NCI-H524 (cell line): Measurements from ENCODE around the gene VIPR2.

Experiments
- DNase-seq, 2 experiments: peaks; one replicate each; lab custom pipeline; 2025; lab: John Stamatoyannopoulos, UW

Gene VIPR2

GRCh38 chr7:159026271-159027055, 118.2 kb downstream of the VIPR2 start:
- no peak for DNase-seq

DNA sequence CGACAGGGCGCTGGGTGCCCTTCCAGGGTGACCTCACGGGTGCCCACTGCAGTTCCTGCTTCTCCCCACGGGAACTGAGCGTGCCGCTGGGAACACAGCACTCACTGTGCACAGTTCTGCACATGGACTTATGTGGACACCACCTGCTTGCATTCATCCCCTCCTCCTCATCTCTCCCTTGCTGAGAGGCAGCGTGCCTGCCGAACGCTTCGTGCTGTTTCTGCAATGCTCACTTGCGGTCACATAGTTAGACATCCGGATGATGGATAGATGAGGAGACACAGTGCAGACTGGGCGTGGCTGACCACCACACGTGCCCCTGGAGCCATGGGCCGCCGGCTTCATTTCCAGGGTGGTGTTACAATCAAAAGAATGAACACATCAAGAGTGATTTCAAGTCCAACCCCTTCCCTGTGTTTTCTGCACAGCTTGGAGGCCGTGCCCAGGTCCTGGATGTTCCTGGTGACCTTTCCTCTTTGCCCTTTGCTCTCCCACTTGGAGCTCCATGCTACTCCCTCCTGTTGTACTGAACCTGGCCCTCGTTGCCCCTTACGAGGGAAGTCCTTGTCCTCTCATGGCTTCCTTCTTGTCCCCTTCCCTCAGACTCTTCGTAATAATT, 119.4 kb downstream of the VIPR2 start:
- DNase-seq: no peak

- DNase-seq: no peak
Measured at GRCh38 chr7:159024280-159024951, 120.3 kb downstream of the VIPR2 start.

- DNase-seq: no peak
Measured at GRCh38 chr7:159023746-159024145, 120.9 kb downstream of the VIPR2 start.

- no peak for DNase-seq
Measured at GRCh38 chr7:159023206-159023605, 121.5 kb downstream of the VIPR2 start.

GRCh38 chr7:159022238-159022993, 122.3 kb downstream of the VIPR2 start:
- no peak for DNase-seq

GRCh38 chr7:159020987-159021386, 123.7 kb downstream of the VIPR2 start:
- no peak for DNase-seq

- DNase-seq: no peak
Measured at GRCh38 chr7:159019111-159019510, 125.6 kb downstream of the VIPR2 start.

DNA sequence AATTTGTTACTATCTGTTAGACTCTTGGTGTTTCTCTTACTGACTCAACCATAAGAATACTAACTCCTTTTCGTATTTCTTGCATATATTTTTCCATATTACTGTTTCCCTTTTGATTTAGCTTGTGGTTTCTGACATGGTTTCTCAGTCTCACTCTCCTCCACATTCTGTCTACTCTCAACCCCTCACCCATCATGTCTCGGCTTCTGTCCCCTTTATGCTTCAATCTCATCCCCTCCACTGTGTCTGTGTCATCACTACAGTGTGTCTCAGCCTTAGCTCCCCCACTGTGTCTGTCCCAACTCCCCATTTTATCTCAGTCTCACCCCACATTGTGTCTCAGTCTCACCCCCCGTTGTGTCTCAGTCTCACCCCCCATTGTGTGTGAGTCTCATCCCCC, 126.9 kb downstream of the VIPR2 start:
- DNase-seq: no peak

DNA sequence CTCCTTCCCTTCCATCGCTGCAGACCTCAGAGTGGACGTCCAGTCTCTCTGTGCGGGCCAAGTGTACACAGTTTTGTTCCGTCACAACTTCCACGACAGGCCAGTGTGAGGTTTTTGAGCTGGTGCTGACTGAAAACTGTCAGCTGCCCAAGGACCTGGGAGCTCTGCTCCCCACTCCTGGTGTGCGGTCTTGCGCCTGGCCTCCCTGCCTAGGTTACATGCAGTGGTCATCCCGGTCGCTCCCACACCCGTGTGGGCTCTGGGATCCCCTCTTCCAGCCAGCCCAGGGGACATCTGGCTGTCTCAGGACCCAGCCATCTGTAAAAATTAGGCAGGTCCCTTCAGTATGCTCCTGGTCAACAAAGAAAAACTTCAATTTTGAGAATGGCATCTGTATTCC, 127.5 kb downstream of the VIPR2 start:
- no peak for DNase-seq

DNA sequence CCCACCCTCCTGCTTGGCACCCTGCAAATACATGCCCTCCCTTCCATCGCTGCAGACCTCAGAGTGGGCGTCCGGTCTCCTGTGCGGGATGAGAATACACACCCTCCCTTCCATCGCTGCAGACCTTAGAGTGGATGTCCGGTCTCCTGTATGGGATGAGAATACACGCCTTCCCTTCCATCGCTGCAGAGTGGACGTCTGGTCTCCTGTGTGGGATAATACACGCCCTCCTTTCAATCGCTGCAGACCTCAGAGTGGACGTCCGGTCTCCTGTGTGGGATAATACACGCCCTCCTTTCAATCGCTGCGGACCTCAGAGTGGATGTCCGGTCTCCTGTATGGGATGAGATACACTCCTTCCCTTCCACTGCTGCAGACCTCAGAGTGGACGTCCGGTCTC, 128.1 kb downstream of the VIPR2 start:
- DNase-seq: no peak

- DNase-seq: no peak
Measured at GRCh38 chr7:159015454-159016410, 128.9 kb downstream of the VIPR2 start.

DNA sequence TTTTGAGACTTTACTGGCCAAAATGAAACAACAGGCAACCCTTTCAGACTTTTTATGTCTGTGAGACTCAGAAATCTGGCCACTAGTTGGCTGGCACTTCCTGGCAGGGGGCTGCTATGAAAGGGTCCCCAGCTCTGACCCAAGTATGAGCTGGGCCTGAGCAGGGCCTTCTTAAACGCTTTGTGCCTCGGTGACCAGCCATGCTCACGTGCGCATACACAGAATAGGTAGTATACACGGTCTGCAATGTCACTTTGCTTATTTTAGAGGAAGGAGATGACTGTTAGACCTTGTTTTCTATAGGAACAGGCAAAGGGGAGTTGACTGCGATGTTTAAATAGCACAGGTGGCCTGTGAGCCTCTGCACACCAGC, 129.6 kb downstream of the VIPR2 start:
- no peak for DNase-seq

DNA sequence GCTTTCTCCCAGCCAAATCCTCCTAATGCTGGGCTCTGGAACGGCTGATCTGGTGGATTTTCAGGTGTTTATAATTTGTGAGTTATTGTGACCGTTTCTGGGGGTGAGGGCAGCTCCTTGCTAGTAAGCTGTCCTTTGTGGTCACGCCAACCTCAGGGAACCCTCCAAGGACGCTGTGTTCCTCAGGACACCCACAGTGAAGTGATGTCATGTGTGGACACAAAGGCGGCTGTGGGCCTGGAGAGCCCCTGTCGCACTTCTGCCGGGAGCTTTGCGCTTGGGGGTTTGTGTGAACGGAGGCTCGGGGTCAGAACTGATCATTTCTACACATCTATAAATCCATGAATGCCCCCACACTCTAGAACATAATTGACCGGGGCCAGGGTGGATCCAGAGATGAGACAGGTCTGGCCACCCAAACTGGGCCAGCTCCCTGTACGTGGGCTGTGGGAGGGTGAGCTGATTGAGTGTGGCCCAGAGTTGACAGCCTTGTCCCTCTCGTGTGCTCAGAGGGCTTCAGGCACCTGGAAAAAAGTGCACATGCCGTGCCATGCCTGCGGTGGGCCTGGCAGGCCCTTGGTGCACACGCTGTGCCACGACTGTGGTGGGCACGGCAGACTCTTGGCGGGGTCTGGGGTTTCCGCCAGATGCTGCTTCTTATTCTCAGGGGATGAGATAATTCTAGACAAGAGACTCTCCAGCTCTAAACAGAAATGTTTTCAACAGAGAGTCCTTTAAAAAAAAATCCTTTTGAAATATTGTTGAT, 130.2 kb downstream of the VIPR2 start:
- DNase-seq: no peak

- no peak for DNase-seq
Measured at GRCh38 chr7:159013825-159014289, 130.8 kb downstream of the VIPR2 start.

GRCh38 chr7:159013181-159013690, 131.4 kb downstream of the VIPR2 start:
- no peak for DNase-seq

GRCh38 chr7:159012353-159013069, 132.2 kb downstream of the VIPR2 start:
- DNase-seq: no peak

DNA sequence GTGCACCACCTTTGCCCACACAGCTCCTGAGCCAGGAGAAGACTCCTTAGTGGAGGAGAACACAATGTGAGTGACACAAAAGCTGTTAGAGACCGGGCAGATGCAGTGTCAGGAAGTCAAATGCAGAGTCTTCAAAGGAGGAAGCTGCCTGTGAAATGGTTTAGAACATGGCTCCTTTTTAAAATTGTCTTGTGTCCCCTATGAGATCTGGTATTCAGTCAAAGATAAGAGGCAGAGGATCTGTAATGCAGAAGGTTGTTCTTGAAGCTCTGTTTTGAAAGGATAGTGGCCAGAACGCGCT, 133.0 kb downstream of the VIPR2 start:
- no peak for DNase-seq

- no peak for DNase-seq
Measured at GRCh38 chr7:159010937-159011721, 133.5 kb downstream of the VIPR2 start.
